Measurements from ENCODE around the gene VCAN. TPM values are rescaled to one million over a fixed set of nuclear protein-coding genes. Genes with fewer than 3 reads are reported as not detected.

Gene VCAN
- total and polyA plus RNA-seq, 2 of the 4 experiments (the other 2 are of a cell fraction), result 45.3 to 158 TPM

DNA sequence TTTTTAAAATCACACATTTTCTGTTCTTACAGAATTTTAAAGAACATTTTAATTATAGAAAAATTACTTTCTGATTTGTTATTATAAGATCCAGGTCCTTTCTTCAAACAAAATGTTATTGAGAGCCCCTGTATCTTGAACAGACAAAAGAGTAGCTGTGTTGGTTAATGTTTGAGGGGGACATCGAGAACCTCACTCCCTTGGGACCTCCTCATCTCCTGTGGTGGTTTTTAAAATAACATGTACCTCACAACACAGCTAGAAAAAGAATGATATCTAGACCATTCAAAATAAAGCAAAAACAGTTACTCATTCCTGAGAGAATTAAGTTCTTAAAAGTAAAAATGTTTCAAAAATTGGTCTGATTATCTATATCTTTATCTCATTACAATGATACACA lies 54.7 kb downstream of the VCAN start:
- Histone ChIP-seq H2BK120ac (ENCODE audit: low read depth, low read length) (no peak overlapping the region), H3K79me1 (ENCODE audit: low read depth in 1 of 2, low read length in 2 of 2) (peaks cover 3 to 14% of the 10 kb centered on the region in 2 experiments; a peak in 3 of 4 replicates), H3K14ac (replicated peaks; ENCODE audit: low read depth, low read length) (no peak overlapping the region), H3K4me1 (ENCODE audit: control insufficient read depth, insufficient read depth, low read length) (no peaks in the 10 kb centered on the region), H3K23ac (ENCODE audit: low read depth, low read length) (no peak overlapping the region), H3K4me3 (ENCODE audit: insufficient read depth, low read depth, low read length) (no peak overlapping the region), H4K20me1 (ENCODE audit: insufficient read depth, low read length) (no peaks in the 10 kb centered on the region), H2BK5ac (ENCODE audit: low read depth, low read length, poor library complexity, severe bottlenecking) (no peak overlapping the region), H3K18ac (ENCODE audit: low read depth, low read length) (no peak overlapping the region), H4K91ac (ENCODE audit: insufficient read depth, low read depth, low read length) (no peak overlapping the region), H3K4ac (ENCODE audit: low read depth, low read length) (no peak overlapping the region), H4K5ac (ENCODE audit: low read depth, low read length) (no peak overlapping the region), H3K56ac (ENCODE audit: extremely low read depth, insufficient read depth, low read length) (no peak overlapping the region), H3K9ac (ENCODE audit: low read depth, low read length) (no peak overlapping the region), H3K4me2 (ENCODE audit: low read depth, low read length) (no peak overlapping the region), H3K27me3 (ENCODE audit: control insufficient read depth, insufficient read depth, low read length) (no peaks in the 10 kb centered on the region), H2BK15ac (ENCODE audit: low read depth, low read length) (no peak overlapping the region), H3K27ac (ENCODE audit: insufficient read depth, low read length) (no peak overlapping the region), H2BK20ac (ENCODE audit: low read depth, low read length) (no peak overlapping the region), H2AFZ (replicated peaks; ENCODE audit: low read length, poor library complexity) (no peak overlapping the region), H3K36me3 (ENCODE audit: control insufficient read depth, insufficient read depth, low read length) (peaks cover 2% of the 10 kb centered on the region; the same call in 1 of the 2 replicates), H3K9me1 (ENCODE audit: insufficient read depth, low read length) (peaks cover 4% of the 10 kb centered on the region; the same call in 1 of the 2 replicates), H2AK5ac (ENCODE audit: low read depth, low read length) (no peak overlapping the region), H3K9me3 (ENCODE audit: control insufficient read depth, insufficient read depth, low read length) (no peaks in the 10 kb centered on the region), H2AK9ac (replicated peaks; ENCODE audit: low read depth, low read length, poor library complexity) (no peak overlapping the region), H4K8ac (ENCODE audit: low read depth in 2 of 2, low read length in 2 of 2) (no peak overlapping the region)
- intact Hi-C loops (cut with micrococcal nuclease) (no loop called here), dilution Hi-C loops (cut with HindIII; ENCODE audit: low sequenced_read_pairs, unreplicated experiment) (no loop called here), in situ Hi-C loops (cut with MboI; ENCODE audit: low sequenced_read_pairs) (no loop called here)
- BruUV-seq (replicated peaks), result no TSS peak
- TF ChIP-seq RFX5 (IDR thresholded peaks at IDR 0.05; ENCODE audit: low read depth, low read length) (no peak), NFE2L2 (IDR thresholded peaks at IDR 0.05; ENCODE audit: low read depth, low read length) (no peak), MAZ (IDR thresholded peaks at IDR 0.05; ENCODE audit: borderline replicate concordance, low read depth, low read length) (no peak), MAFK (IDR thresholded peaks at IDR 0.05; ENCODE audit: low read depth, low read length) (no peak), RAD21 (IDR thresholded peaks at IDR 0.05; ENCODE audit: low read length) (no peak), MXI1 (IDR thresholded peaks at IDR 0.05; ENCODE audit: borderline replicate concordance, low read depth, low read length) (no peak), CEBPB (IDR thresholded peaks at IDR 0.05; ENCODE audit: low read depth, low read length) (no peak), SMC3 (IDR thresholded peaks at IDR 0.05; ENCODE audit: low read depth, low read length) (no peak), RCOR1 (IDR thresholded peaks at IDR 0.05; ENCODE audit: insufficient replicate concordance, low read length) (no peak), POLR2A (IDR thresholded peaks at IDR 0.05; ENCODE audit: low read depth, low read length) (no peak), FOS (IDR thresholded peaks at IDR 0.05; ENCODE audit: low read depth, low read length) (no peak), BHLHE40 (IDR thresholded peaks at IDR 0.05; ENCODE audit: low read depth, low read length) (no peak), CHD1 (IDR thresholded peaks at IDR 0.05; ENCODE audit: low read depth, low read length) (no peak)
- TF ChIP-seq, protein P1, sequence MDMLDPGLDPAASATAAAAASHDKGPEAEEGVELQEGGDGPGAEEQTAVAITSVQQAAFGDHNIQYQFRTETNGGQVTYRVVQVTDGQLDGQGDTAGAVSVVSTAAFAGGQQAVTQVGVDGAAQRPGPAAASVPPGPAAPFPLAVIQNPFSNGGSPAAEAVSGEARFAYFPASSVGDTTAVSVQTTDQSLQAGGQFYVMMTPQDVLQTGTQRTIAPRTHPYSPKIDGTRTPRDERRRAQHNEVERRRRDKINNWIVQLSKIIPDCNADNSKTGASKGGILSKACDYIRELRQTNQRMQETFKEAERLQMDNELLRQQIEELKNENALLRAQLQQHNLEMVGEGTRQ (IDR thresholded peaks at IDR 0.05; ENCODE audit: low read depth, low read length), result no peak
- TF ChIP-seq, protein P2, sequence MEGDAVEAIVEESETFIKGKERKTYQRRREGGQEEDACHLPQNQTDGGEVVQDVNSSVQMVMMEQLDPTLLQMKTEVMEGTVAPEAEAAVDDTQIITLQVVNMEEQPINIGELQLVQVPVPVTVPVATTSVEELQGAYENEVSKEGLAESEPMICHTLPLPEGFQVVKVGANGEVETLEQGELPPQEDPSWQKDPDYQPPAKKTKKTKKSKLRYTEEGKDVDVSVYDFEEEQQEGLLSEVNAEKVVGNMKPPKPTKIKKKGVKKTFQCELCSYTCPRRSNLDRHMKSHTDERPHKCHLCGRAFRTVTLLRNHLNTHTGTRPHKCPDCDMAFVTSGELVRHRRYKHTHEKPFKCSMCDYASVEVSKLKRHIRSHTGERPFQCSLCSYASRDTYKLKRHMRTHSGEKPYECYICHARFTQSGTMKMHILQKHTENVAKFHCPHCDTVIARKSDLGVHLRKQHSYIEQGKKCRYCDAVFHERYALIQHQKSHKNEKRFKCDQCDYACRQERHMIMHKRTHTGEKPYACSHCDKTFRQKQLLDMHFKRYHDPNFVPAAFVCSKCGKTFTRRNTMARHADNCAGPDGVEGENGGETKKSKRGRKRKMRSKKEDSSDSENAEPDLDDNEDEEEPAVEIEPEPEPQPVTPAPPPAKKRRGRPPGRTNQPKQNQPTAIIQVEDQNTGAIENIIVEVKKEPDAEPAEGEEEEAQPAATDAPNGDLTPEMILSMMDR (conservative IDR thresholded peaks at IDR 0.05; ENCODE audit: low read depth, low read length), result no peak
- TF ChIP-seq, protein P3, sequence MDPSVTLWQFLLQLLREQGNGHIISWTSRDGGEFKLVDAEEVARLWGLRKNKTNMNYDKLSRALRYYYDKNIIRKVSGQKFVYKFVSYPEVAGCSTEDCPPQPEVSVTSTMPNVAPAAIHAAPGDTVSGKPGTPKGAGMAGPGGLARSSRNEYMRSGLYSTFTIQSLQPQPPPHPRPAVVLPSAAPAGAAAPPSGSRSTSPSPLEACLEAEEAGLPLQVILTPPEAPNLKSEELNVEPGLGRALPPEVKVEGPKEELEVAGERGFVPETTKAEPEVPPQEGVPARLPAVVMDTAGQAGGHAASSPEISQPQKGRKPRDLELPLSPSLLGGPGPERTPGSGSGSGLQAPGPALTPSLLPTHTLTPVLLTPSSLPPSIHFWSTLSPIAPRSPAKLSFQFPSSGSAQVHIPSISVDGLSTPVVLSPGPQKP (IDR thresholded peaks at IDR 0.05; ENCODE audit: borderline replicate concordance, low read depth, low read length), result no peak
- WGBS, 2 experiments (ENCODE audit: extremely low coverage in 2 of 2, insufficient read length in 1 of 2), result no CpG with 5 or more reads among the region's 1 CpG
- DNase-seq (no peak), ATAC-seq (ENCODE audit: low read depth) (no peak)
- ChIA-PET CTCF (no interaction called here), POLR2A (ENCODE audit: unreplicated experiment) (no interaction called here)

Measured in IMR-90 (cell line).